Activated T-helper 1 cell treated with anti-CD3 and anti-CD28 coated beads, Interleukin-12 subunit alpha, Interleukin-12 subunit beta, Interleukin-2, Interleukin-4 antibody, amounts not matched to agents 30 ng/mL and 10 ng/mL and 1 ng/mL, durations not matched to agents 14 hours and 24 hours and 36 hours (primary cell): Measurements from ENCODE around the gene CCDC178. TPM values are rescaled to one million over a fixed set of nuclear protein-coding genes. Genes with fewer than 3 reads are reported as not detected.

ENCODE experiments used
- DNase-seq: peaks from one replicate; pipeline ENCODE4 v3.0.0; 2021; ENCODE audit warnings: low spot score
- H3K27ac Mint-ChIP-seq: one replicate; pipeline ENCODE4 v1.8.0; 2021; ENCODE audit warnings: mild to moderate bottlenecking, mixed read lengths
- H3K27me3 Mint-ChIP-seq: one replicate; pipeline ENCODE4 v1.8.0; 2022; ENCODE audit warnings: mild to moderate bottlenecking, moderate library complexity, mixed read lengths; ENCODE audit not compliant: insufficient read depth
- H3K36me3 Mint-ChIP-seq: one replicate; pipeline ENCODE4 v1.8.0; 2021; ENCODE audit warnings: low read depth, mixed read lengths
- H3K4me1 Mint-ChIP-seq: one replicate; pipeline ENCODE4 v1.8.0; 2021; ENCODE audit warnings: low read depth, mixed read lengths
- H3K4me3 Mint-ChIP-seq: one replicate; pipeline ENCODE4 v1.8.0; 2021; ENCODE audit warnings: mild to moderate bottlenecking, moderate library complexity, mixed read lengths
- H3K9me3 Mint-ChIP-seq: one replicate; pipeline ENCODE4 v1.8.0; 2021; ENCODE audit warnings: mixed read lengths
- intact Hi-C: fragments of 100-400 bp; cut with micrococcal nuclease; formaldehyde crosslinking; loops from one replicate; pipeline ENCODE4 v1.15.1; 2024
- total RNA-seq: library from RNA; stranded (reverse); gene quantifications from 2 replicates; pipeline ENCODE4 v1.2.3, GENCODE V29; 2022

CCDC178 gene
- total RNA-seq, 1 donor from 2014 or later = not detected

DNA sequence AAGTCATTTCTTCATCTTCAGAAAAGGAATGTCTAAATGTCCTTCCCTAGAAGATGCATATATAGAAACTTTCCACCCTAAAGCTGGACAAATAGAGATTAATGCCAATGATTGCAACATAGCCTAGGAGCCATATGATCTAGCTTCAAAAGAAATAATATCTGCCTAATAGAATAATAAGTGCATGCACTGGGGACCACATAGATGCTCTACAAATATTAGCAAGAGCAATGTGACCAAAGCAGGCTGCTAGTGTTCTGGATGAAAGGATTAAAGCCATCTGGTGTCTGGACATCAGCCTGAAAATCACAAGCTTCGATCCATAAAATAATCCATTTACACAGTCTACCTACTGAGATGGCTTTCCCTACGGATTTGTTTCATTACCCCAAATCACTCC, 387.6 kb downstream of the CCDC178 start:
- H3K9me3 Mint-ChIP-seq = no peaks in the 10 kb centered on the region
- no peak for DNase-seq
- H3K4me1 Mint-ChIP-seq = no peaks in the 10 kb centered on the region
- H3K4me3 Mint-ChIP-seq = no peak overlapping the region
- intact Hi-C loops = no loop called here
- no peaks in the 10 kb centered on the region for H3K36me3 Mint-ChIP-seq
- no peaks in the 10 kb centered on the region for H3K27me3 Mint-ChIP-seq
- no peak overlapping the region for H3K27ac Mint-ChIP-seq

DNA sequence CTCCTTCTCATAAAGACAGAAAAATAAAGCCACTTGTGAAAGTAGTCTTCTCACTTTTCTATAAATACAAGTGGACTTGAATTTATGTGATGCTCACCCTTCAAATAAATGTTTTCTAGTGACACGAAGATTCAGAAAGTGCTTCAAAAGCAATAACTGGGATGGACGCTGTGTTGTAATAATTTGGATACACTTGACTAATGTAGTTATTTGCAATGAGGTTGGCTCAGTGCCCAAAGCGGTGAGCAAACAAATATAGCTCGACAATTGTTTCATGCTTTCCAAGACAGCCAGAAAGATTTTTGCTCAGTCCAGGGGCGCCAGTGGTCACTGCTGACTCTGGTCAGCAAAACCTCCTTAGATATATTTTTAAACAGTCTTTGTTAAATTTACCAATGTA, 389.1 kb downstream of the CCDC178 start:
- no peak overlapping the region for H3K27ac Mint-ChIP-seq
- H3K27me3 Mint-ChIP-seq = no peaks in the 10 kb centered on the region
- no peaks in the 10 kb centered on the region for H3K36me3 Mint-ChIP-seq

DNA sequence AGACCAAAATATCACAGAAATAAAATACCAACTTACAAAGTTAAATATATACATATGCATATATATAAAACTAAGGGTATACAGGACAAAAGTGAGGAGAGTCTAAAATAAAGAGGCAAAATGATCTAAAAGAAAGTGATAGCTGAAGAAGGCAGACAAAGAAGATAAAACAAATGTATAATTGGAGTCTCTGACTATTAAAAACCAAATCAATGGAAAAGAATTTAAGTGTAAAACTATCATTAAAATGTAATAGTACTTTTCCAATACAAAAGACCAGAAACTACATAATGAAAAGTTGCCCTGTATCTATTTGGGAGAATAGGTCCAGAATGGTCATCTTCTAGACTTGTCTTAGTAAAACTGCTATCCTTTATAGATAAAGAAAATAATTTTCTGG, 400.3 kb downstream of the CCDC178 start:
- Mint-ChIP-seq H3K27me3 (no peaks in the 10 kb centered on the region), H3K4me3 (no peak overlapping the region), H3K9me3 (peaks cover 13% of the 10 kb centered on the region), H3K36me3 (no peaks in the 10 kb centered on the region), H3K27ac (no peak overlapping the region), H3K4me1 (no peaks in the 10 kb centered on the region)
- DNase-seq = no peak
- intact Hi-C loops = no loop called here

More for the DNA sequence above, 389.1 kb downstream of the CCDC178 start:
- Mint-ChIP-seq H3K9me3 (no peaks in the 10 kb centered on the region), H3K4me1 (no peaks in the 10 kb centered on the region), H3K4me3 (no peak overlapping the region)
- intact Hi-C loops = no loop called here
- no peak for DNase-seq

DNA sequence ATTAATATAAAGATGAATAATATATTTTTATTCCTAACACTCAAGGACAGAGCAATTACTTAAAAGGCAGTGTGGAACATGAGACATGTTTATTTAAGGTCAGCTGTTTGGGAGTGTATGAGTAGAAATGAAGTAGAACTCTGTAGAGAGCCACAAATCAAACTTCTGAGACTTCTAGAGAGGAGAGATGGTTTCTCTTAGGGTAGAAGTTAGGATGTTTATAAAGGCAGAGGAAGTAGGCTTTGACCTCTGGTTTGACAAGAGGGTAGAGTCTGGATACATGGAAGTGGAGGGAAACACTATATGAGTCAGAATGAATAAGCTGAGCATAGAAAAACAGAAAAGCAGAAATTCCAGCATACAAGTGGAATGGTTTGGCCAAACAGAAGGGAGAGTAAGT, 405.6 kb downstream of the CCDC178 start:
- peaks cover 4% of the 10 kb centered on the region for H3K9me3 Mint-ChIP-seq
- no peak overlapping the region for H3K4me3 Mint-ChIP-seq
- intact Hi-C loops = no loop called here
- no peaks in the 10 kb centered on the region for H3K4me1 Mint-ChIP-seq
- H3K27ac Mint-ChIP-seq = no peak overlapping the region
- H3K27me3 Mint-ChIP-seq = no peaks in the 10 kb centered on the region
- DNase-seq = no peak
- H3K36me3 Mint-ChIP-seq = no peaks in the 10 kb centered on the region

DNA sequence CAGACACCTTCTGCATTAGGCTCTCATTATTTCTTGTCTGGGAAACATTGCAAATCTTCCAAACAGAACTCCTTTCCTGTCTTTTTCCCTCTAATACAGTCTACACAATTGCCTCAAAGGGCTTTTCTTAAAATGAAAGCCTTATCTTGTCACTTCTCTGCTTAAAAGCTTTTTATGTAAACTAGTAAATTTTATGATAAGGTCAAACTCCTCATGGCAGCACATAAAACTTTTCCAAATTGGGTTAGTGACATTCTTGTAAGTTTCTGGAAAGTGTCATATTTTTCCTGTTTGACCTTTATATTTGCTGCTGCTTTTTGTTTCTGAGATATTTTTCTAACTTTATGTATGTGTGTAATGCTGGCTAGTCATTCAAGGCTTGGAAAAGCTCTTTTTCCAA, 406.3 kb downstream of the CCDC178 start:
- DNase-seq = no peak
- Mint-ChIP-seq H3K36me3 (no peaks in the 10 kb centered on the region), H3K4me1 (no peaks in the 10 kb centered on the region), H3K9me3 (no peaks in the 10 kb centered on the region), H3K4me3 (no peak overlapping the region), H3K27ac (no peak overlapping the region), H3K27me3 (no peaks in the 10 kb centered on the region)
- intact Hi-C loops = no loop called here

DNA sequence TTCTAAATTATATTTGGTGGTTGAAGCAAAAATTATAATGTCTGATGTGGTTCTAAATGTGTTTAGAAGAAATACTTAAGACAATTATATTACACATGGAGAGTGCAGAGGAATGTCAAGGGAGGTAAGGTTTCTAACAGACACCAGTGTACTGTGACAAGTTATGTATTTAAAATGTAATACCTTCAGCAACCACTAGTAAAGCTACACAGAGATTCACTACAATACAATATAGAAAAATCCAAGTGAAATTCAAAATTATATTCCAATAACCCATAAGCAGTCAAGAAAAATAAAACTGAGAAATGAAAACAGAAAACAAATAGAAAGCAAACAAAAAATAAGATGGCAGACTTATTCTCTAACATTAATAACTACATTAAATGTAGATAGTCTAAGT, 418.2 kb downstream of the CCDC178 start:
- Mint-ChIP-seq H3K4me3 (no peak overlapping the region), H3K36me3 (no peaks in the 10 kb centered on the region), H3K9me3 (no peaks in the 10 kb centered on the region), H3K27ac (no peak overlapping the region), H3K4me1 (no peaks in the 10 kb centered on the region), H3K27me3 (no peaks in the 10 kb centered on the region)
- DNase-seq = no peak
- intact Hi-C loops = no loop called here

DNA sequence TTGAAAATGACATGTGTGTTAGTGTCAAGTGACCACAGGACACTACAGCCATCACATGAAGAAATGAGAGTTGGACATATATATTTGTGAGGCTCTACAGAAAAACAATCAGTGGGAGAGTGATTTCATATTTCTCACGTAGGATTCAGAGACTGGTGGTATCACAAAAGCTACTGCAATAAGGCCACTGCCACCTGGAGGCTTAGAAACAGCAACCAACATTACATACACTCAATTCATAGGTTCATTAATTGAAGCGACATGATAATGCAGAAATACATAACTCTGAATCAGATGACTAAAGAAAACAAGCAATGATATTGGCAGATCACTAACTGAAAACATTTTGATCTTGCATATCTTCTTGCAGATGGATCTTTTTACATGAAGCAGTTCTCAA, 419.6 kb downstream of the CCDC178 start:
- no peaks in the 10 kb centered on the region for H3K9me3 Mint-ChIP-seq
- no peak for DNase-seq
- no peaks in the 10 kb centered on the region for H3K4me1 Mint-ChIP-seq
- no peaks in the 10 kb centered on the region for H3K36me3 Mint-ChIP-seq
- intact Hi-C loops = no loop called here
- H3K27me3 Mint-ChIP-seq = no peaks in the 10 kb centered on the region
- H3K4me3 Mint-ChIP-seq = no peak overlapping the region
- no peak overlapping the region for H3K27ac Mint-ChIP-seq

DNA sequence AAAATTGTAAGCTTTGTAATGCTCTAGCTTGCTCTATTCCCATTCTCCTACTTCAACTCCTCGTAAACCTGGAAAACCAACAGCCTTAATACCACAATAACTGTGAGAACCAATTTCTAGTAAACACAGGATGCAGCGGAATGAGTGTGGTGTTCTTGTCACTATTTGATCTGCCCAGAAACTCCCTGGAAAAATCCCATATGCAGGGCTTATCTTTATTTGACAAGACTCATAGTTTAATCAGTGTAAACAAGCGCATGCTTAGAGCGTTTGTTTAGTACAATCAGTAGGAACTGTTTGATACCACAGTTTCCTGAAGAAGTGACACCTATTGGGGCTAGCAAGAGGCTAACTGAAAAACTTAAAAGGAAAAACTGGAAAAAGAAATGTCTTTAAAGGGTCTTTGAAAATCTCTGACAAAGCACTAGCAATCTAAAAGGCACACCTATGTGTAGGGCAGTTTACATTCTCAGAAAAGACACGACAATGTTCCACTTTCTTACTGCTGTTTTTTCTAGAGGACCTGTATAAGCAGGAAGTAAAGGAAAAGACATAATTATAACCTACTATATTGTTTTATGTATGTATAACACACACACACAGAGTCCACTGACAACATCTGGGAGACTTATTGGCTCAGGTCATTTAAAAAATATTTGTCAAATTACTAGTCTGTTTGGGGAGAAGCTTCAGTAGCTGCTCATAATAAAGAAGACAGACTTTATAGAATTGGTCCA, 426.3 kb downstream of the CCDC178 start:
- Mint-ChIP-seq H3K4me3 (no peak overlapping the region), H3K9me3 (no peaks in the 10 kb centered on the region), H3K27ac (no peak overlapping the region), H3K4me1 (no peaks in the 10 kb centered on the region), H3K27me3 (no peaks in the 10 kb centered on the region), H3K36me3 (no peaks in the 10 kb centered on the region)
- no peak for DNase-seq
- intact Hi-C loops = no loop called here

DNA sequence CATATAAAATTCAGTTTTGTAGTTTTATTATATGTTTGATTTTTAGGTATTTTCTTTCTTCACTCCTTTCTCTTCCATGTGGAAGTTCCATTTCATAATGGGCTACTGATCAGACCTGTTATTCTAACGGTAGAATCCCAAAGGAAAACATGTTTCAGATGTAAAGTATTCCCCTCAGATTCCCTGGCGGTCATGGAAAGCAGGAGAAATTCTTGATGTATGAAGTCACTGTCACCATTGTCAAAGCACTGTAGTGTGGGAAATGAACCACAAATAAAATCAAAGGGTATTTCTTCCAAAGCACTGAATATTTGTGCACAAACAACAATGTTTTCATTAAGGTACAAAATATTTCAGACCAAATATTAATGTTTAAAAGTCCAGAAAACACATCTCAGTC, 430.4 kb downstream of the CCDC178 start:
- Mint-ChIP-seq H3K27ac (no peak overlapping the region), H3K9me3 (no peaks in the 10 kb centered on the region), H3K4me3 (no peak overlapping the region), H3K36me3 (no peaks in the 10 kb centered on the region), H3K4me1 (no peaks in the 10 kb centered on the region), H3K27me3 (no peaks in the 10 kb centered on the region)
- intact Hi-C loops = no loop called here
- DNase-seq = no peak

DNA sequence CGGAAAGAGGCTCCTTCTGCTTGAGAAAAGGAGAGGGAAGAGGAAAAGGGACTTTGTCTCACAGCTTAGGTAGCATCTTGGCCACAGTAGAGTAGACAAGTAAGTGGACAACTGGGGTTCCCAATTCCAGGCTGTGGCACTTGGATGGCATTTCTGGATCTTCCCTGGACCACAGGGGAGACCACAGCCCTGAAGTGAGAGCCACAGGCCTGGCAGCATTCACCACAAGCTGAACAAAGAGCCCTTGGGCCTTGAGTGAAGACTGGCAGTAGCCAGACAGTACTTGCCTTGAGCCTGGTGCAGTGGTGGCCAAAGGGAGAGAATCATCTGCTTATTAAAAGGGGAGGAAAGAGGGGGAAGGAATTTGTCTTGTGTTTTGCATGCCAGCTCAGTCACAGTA, 441.6 kb downstream of the CCDC178 start:
- Mint-ChIP-seq H3K9me3 (no peaks in the 10 kb centered on the region), H3K27me3 (no peaks in the 10 kb centered on the region), H3K36me3 (no peaks in the 10 kb centered on the region), H3K4me1 (no peaks in the 10 kb centered on the region), H3K4me3 (no peak overlapping the region), H3K27ac (no peak overlapping the region)
- intact Hi-C loops = no loop called here
- no peak for DNase-seq

DNA sequence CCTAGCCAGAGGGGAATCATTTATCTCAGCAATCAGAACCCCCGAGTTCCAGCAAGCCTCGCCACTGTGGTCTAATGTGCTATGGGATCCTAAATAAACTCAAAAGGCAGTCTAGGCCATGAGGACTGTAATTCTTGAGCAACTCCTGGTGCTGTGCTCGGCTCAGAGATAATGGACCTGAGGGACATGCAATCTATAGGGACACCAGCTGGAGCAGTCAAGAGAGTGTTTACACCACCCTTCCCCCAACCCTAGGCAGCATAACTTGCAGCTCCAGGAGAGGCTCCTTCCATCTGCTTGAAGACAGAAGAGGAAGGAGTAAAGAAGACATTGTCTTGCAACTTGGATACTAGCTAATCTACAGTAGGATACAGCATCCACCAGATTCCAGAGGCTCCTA, 442.2 kb downstream of the CCDC178 start:
- Mint-ChIP-seq H3K27ac (no peak overlapping the region), H3K4me1 (no peaks in the 10 kb centered on the region), H3K36me3 (no peaks in the 10 kb centered on the region), H3K9me3 (no peaks in the 10 kb centered on the region), H3K4me3 (no peak overlapping the region), H3K27me3 (no peaks in the 10 kb centered on the region)
- DNase-seq = no peak
- intact Hi-C loops = no loop called here

DNA sequence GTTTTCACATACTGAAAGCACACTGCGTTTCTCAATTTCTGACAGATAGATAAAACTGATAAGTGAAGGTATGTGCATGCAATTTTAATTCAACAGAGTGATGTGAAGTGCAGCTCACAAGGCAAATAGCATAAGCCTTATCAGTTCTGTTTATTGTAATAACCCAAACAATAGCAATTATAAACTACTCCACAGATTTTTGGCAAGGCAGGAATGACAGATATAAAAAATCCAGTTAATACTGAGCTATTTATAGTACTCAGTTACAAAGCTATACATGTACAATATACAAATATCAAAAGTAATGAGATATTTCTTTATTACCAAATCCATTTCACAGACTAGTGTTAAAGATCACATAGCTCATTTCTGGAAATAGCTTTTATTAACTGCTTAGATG, 456.8 kb downstream of the CCDC178 start:
- Mint-ChIP-seq H3K4me1 (no peaks in the 10 kb centered on the region), H3K27me3 (no peaks in the 10 kb centered on the region), H3K27ac (no peak overlapping the region), H3K36me3 (no peaks in the 10 kb centered on the region), H3K9me3 (no peaks in the 10 kb centered on the region), H3K4me3 (no peak overlapping the region)
- DNase-seq = no peak
- intact Hi-C loops = no loop called here

DNA sequence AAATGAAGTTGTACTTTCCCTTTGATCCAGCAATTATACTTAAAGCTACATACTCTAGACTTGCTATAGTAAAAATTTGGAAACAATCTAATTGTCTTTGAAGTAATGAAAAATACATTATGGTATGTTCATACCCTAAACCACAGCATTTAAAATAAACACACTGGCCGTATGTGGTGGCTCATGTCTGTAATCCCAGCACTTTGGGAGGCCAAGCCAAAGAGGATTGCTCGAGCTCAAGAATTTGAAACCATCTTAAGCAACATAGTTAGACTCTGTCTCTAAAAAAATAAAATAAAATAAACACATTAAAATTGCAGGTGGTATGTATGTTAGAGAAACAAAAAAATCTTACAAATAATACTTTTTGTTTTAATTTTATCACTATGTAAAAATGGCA, 459.6 kb downstream of the CCDC178 start:
- no peaks in the 10 kb centered on the region for H3K4me1 Mint-ChIP-seq
- H3K36me3 Mint-ChIP-seq = no peaks in the 10 kb centered on the region
- no peaks in the 10 kb centered on the region for H3K9me3 Mint-ChIP-seq
- no peak overlapping the region for H3K27ac Mint-ChIP-seq
- DNase-seq = no peak
- intact Hi-C loops = no loop called here
- no peak overlapping the region for H3K4me3 Mint-ChIP-seq
- H3K27me3 Mint-ChIP-seq = no peaks in the 10 kb centered on the region

DNA sequence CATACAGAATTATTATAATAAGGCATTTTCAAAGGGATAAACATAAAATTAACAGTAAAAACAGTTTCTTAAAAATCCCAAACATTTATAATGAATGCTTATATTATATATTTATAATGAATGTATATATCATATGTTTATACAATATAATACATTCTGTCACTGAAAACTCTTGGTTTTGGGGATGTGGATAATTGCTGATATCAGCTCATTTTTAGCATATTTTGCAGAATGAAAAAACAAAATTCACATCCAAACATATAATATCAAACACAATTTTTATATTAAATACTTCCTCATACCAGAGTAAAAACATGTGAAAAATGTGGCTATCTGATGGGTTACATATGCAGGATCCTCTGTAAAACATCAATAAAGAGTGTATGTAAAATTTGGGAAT, 465.0 kb downstream of the CCDC178 start:
- Mint-ChIP-seq H3K9me3 (no peaks in the 10 kb centered on the region), H3K4me1 (no peaks in the 10 kb centered on the region), H3K27ac (no peak overlapping the region), H3K27me3 (no peaks in the 10 kb centered on the region), H3K4me3 (no peak overlapping the region), H3K36me3 (no peaks in the 10 kb centered on the region)
- intact Hi-C loops = no loop called here
- no peak for DNase-seq
